ENCODE data around the gene CHI3L2. TPM values are rescaled to one million over a fixed set of nuclear protein-coding genes. Genes with fewer than 3 reads are reported as not detected.

Gene CHI3L2
- total RNA-seq, 1 experiment from 2014 or later, result 0.77 TPM

DNA sequence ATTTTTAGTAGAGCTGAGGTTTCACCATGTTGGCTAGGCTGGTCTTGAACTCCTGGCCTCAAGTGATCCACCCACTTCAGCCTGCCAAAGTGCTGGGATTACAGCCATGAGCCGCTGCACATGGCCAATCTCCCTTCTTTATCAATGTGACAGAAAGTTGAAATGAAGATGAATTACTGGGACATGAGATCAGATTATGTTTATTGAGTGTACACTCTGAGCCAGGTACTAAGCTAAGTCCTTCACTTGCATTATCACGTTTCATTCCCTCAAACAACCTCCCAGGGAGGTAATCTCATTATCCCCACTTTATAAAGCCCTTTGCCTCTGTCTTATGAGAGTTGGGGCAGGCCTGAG, 6.3 kb upstream of the CHI3L2 start:
- no peaks in the 10 kb centered on the region for H3K27me3 ChIP-seq (ENCODE audit: control insufficient read depth, insufficient read depth, low read length)
- no TSS peak for BruUV-seq (replicated peaks)
- H3K4me3 ChIP-seq (ENCODE audit: low read depth in 2 of 2, low read length in 2 of 2), result no peak overlapping the region
- H3K27ac ChIP-seq (ENCODE audit: low read length), result no peak overlapping the region
- ChIA-PET CTCF (interaction anchor here (0.7 kb wide), 1 partner anchor 13 kb away, joined by 7 read pairs; no protein-coding TSS in a partner anchor), POLR2A (no interaction called here)
- H3K36me3 ChIP-seq (ENCODE audit: control insufficient read depth, insufficient read depth, low read length), result no peaks in the 10 kb centered on the region
- no peaks in the 10 kb centered on the region for H3K9me3 ChIP-seq (ENCODE audit: control insufficient read depth, insufficient read depth, low read depth, low read length)
- no peak for ATAC-seq
- in situ Hi-C loops (cut with HindIII; ENCODE audit: low pct_unique_long_range_greater_than_20kb, low sequenced_read_pairs) (no loop called here), intact Hi-C loops (cut with micrococcal nuclease; ENCODE audit: unreplicated experiment) (no loop called here)
- H3K4me1 ChIP-seq (ENCODE audit: control insufficient read depth, insufficient read depth, low read length), result peaks cover 3% of the 10 kb centered on the region; the same call in 1 of the 2 replicates
- no peak for DNase-seq (ENCODE audit: low read depth, low spot score)
- no peak for TF ChIP-seq POLR2AphosphoS5 (IDR thresholded peaks at IDR 0.05; ENCODE audit: low read depth, low read length)
- TF ChIP-seq REST (IDR thresholded peaks at IDR 0.05; ENCODE audit: insufficient read depth in 1 of 2, low read depth in 2 of 2, low read length in 1 of 2), result no peak
- TF ChIP-seq, protein P1, sequence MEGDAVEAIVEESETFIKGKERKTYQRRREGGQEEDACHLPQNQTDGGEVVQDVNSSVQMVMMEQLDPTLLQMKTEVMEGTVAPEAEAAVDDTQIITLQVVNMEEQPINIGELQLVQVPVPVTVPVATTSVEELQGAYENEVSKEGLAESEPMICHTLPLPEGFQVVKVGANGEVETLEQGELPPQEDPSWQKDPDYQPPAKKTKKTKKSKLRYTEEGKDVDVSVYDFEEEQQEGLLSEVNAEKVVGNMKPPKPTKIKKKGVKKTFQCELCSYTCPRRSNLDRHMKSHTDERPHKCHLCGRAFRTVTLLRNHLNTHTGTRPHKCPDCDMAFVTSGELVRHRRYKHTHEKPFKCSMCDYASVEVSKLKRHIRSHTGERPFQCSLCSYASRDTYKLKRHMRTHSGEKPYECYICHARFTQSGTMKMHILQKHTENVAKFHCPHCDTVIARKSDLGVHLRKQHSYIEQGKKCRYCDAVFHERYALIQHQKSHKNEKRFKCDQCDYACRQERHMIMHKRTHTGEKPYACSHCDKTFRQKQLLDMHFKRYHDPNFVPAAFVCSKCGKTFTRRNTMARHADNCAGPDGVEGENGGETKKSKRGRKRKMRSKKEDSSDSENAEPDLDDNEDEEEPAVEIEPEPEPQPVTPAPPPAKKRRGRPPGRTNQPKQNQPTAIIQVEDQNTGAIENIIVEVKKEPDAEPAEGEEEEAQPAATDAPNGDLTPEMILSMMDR (IDR thresholded peaks at IDR 0.05), result no peak
- TF ChIP-seq SIN3A (IDR thresholded peaks at IDR 0.05; ENCODE audit: borderline replicate concordance, insufficient read depth, low read depth, low read length), result no peak
- TF ChIP-seq TCF7L2 (IDR thresholded peaks at IDR 0.05; ENCODE audit: low read depth, low read length), result no peak

DNA sequence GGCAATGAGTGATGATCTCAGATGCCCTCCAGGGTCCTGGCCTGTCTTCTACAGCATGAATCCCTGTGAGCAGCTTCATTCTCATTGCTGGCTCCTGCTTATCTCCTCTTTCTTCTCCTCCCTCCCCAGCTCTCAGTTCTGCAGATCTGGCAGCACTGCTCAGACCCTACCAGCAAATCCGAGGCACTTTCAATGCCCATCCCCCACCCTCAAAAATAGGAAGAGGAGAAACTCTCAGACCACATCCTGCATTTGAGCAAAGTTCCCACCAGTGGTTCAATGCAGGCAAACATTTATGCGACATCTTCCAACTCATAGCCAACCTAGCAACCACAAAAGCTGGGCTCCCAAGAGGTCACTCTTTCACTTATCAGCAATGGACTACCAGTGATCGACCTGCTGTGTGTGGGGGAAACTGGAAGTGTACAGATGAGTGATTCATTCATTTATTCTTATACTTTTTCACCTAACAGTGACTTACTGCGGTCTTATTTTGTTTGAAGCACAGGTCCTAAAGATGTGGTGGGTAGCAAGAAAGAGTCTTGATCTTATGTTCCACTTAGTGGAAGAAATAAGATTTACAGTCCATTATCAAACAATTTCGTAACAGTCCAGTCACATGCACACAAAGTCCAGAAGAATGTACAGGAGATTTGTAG, 5.8 kb upstream of the CHI3L2 start:
- Histone ChIP-seq H3K4me3 (ENCODE audit: low read depth in 2 of 2, low read length in 2 of 2) (no peak overlapping the region), H3K4me1 (ENCODE audit: control insufficient read depth, insufficient read depth, low read length) (peaks cover 3% of the 10 kb centered on the region), H3K27me3 (ENCODE audit: control insufficient read depth, insufficient read depth, low read length) (no peaks in the 10 kb centered on the region), H3K36me3 (ENCODE audit: control insufficient read depth, insufficient read depth, low read length) (no peaks in the 10 kb centered on the region), H3K9me3 (ENCODE audit: control insufficient read depth, insufficient read depth, low read depth, low read length) (no peaks in the 10 kb centered on the region), H3K27ac (ENCODE audit: low read length) (no peak overlapping the region)
- DNase-seq (ENCODE audit: low read depth, low spot score) (no peak), ATAC-seq (no peak)
- no TSS peak for BruUV-seq (replicated peaks)
- in situ Hi-C loops (cut with HindIII; ENCODE audit: low pct_unique_long_range_greater_than_20kb, low sequenced_read_pairs), result no loop called here
- ChIA-PET POLR2A (no interaction called here), CTCF (interaction anchor here (0.7 kb wide), 1 partner anchor 13 kb away, joined by 7 read pairs; no protein-coding TSS in a partner anchor)
- TF ChIP-seq TCF7L2 (IDR thresholded peaks at IDR 0.05; ENCODE audit: low read depth, low read length), result no peak
- TF ChIP-seq REST (IDR thresholded peaks at IDR 0.05; ENCODE audit: insufficient read depth in 1 of 2, low read depth in 2 of 2, low read length in 1 of 2), result no peak
- TF ChIP-seq POLR2AphosphoS5 (IDR thresholded peaks at IDR 0.05; ENCODE audit: low read depth, low read length), result no peak
- TF ChIP-seq SIN3A (IDR thresholded peaks at IDR 0.05; ENCODE audit: borderline replicate concordance, insufficient read depth, low read depth, low read length), result no peak
- TF ChIP-seq, protein P1 (IDR thresholded peaks at IDR 0.05), result no peak
- intact Hi-C loops (cut with micrococcal nuclease; ENCODE audit: unreplicated experiment), result loop anchor here (1.0 to 2.0 kb wide), 2 partner anchors 113 to 179 kb away; no protein-coding TSS in a partner anchor

Measured in Panc1 (cell line).